ENCODE results near the gene ODAD2. TPM values are rescaled to one million over a fixed set of nuclear protein-coding genes. Genes with fewer than 3 reads are reported as not detected.
A peak's percentile ranks its signal among the peaks of the same experiment; 100 is the strongest.

Gene ODAD2
- total and polyA plus RNA-seq, 4 experiments from 2014 or later = 0.14 to 0.32 TPM; not detected in 2

DNA sequence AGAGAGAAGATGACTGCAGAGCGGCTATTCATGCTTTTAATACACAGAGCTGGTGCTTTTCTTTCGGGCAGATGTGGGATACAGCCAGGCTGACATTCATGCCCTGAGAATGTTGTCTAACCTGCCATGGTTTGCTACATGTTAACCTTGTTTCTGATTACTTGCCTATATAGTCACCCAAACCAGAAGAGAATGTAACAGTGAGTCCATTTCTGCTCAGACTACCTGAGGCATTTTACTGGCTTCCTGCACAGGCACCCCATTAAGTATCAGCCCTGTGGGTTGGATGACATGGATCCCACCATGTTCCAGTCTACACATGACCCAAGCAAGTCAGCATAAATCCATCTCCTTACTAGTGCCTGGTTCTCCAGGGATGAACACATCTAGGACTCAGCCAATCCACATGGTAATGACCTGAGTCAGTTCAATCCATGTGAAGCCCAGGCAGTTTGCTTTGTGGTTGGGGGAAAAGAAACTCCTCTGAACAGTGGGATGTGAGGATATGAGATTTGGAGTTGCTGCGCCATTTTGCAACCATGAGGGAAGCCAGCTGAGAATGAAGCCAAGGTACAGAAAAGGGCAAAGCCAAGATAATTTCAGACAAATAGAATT is 197.6 kb downstream of the ODAD2 start:
- ChIA-PET CTCF (ENCODE audit: partially characterized antibody) (no interaction called here), POLR2A (ENCODE audit: partially characterized antibody) (no interaction called here)
- H3K36me3 Mint-ChIP-seq = no peaks in the 10 kb centered on the region
- H3K27me3 Mint-ChIP-seq = peaks cover 14 to 16% of the 10 kb centered on the region in 2 donors
- H3K9me3 Mint-ChIP-seq = no peaks in the 10 kb centered on the region
- Histone ChIP-seq H3K27me3 (ENCODE audit: insufficient read depth, low read length) (no peaks in the 10 kb centered on the region), H3K9me3 (ENCODE audit: control insufficient read depth in 1 of 2, low read length in 2 of 2) (no peaks in the 10 kb centered on the region), H3K4me3 (ENCODE audit: low read length in 2 of 2) (no peak overlapping the region), H3K27ac (ENCODE audit: low read depth, low read length) (no peak overlapping the region), H3K4me1 (ENCODE audit: insufficient read depth, low read length) (no peaks in the 10 kb centered on the region), H3K36me3 (ENCODE audit: insufficient read depth, low read length) (no peaks in the 10 kb centered on the region)
- intact Hi-C loops (cut with micrococcal nuclease) = no loop called here
- no peak for DNase-seq
- H3K4me1 Mint-ChIP-seq = peaks cover 0 to 2% (median 0%) of the 10 kb centered on the region in 4 donors
- no peak overlapping the region for H3K27ac Mint-ChIP-seq
- no peak overlapping the region for H3K4me3 Mint-ChIP-seq

DNA sequence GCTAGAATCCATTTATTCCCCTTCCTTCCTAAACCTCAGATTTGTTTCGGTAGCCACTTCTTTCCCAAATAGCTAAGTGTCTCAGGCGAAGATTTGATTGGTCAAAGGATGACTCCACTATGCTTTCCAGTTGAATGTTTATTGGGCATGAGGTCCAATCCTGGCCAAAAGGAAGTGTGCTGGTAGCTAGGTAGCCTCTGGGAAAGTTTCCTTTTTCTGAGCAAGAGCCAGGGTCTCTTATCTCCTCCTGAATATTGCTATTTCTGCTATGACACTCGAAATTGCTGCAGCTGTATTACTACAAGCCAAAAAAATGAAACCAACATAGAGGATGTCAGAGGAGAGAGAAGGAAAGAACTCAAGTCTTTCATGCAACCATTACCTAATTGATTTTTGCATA is 199.8 kb downstream of the ODAD2 start:
- H3K4me1 Mint-ChIP-seq = peaks cover 0 to 2% (median 0%) of the 10 kb centered on the region in 4 donors
- H3K9me3 Mint-ChIP-seq = peaks cover 0 to 3% (median 0%) of the 10 kb centered on the region in 8 donors
- Histone ChIP-seq H3K4me1 (ENCODE audit: insufficient read depth, low read length) (no peaks in the 10 kb centered on the region), H3K9me3 (ENCODE audit: control insufficient read depth in 1 of 2, low read length in 2 of 2) (no peaks in the 10 kb centered on the region), H3K4me3 (ENCODE audit: low read length in 2 of 2) (no peak overlapping the region), H3K36me3 (ENCODE audit: insufficient read depth, low read length) (no peaks in the 10 kb centered on the region), H3K27me3 (ENCODE audit: insufficient read depth, low read length) (no peaks in the 10 kb centered on the region), H3K27ac (ENCODE audit: low read depth, low read length) (no peak overlapping the region)
- H3K36me3 Mint-ChIP-seq = no peaks in the 10 kb centered on the region
- DNase-seq = no peak
- ChIA-PET CTCF (ENCODE audit: partially characterized antibody) (no interaction called here), POLR2A (ENCODE audit: partially characterized antibody) (no interaction called here)
- intact Hi-C loops (cut with micrococcal nuclease) = no loop called here
- H3K27me3 Mint-ChIP-seq = peaks cover 11 to 17% of the 10 kb centered on the region in 2 donors
- H3K4me3 Mint-ChIP-seq = no peak overlapping the region
- no peak overlapping the region for H3K27ac Mint-ChIP-seq

DNA sequence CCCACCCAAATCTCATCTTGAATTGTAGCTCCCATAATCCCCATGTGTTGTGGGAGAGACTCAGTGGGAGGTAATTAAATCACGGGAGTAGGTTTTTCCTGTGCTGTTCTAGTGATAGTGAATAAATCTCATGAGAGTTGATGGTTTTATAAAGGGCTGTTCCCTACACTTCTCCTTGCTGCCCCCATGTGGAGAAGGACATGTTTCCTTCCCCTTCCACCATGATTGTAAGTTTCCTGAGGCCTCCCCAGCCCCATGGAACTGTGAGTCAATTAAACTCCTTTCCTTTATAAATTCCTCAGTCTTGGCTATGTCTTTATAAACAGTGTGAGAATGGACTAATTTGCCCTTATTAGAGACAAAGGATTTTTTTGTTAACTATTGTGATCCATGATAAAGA is 204.7 kb downstream of the ODAD2 start:
- Mint-ChIP-seq H3K27ac (no peak overlapping the region), H3K4me1 (peaks cover 0 to 2% (median 0%) of the 10 kb centered on the region in 4 donors), H3K4me3 (no peak overlapping the region), H3K27me3 (peaks cover 12 to 26% of the 10 kb centered on the region in 2 donors), H3K36me3 (no peaks in the 10 kb centered on the region), H3K9me3 (peaks cover 0 to 3% (median 0%) of the 10 kb centered on the region in 8 donors)
- no peaks in the 10 kb centered on the region for H3K27me3 ChIP-seq (ENCODE audit: insufficient read depth, low read length)
- H3K27ac ChIP-seq (ENCODE audit: low read depth, low read length) = no peak overlapping the region
- intact Hi-C loops (cut with micrococcal nuclease) = no loop called here
- ChIA-PET CTCF (ENCODE audit: partially characterized antibody) (no interaction called here), POLR2A (ENCODE audit: partially characterized antibody) (no interaction called here)
- no peaks in the 10 kb centered on the region for H3K36me3 ChIP-seq (ENCODE audit: insufficient read depth, low read length)
- no peaks in the 10 kb centered on the region for H3K9me3 ChIP-seq (ENCODE audit: control insufficient read depth in 1 of 2, low read length in 2 of 2)
- no peak for DNase-seq
- H3K4me3 ChIP-seq (ENCODE audit: low read length in 2 of 2) = no peak overlapping the region
- H3K4me1 ChIP-seq (ENCODE audit: insufficient read depth, low read length) = no peaks in the 10 kb centered on the region

DNA sequence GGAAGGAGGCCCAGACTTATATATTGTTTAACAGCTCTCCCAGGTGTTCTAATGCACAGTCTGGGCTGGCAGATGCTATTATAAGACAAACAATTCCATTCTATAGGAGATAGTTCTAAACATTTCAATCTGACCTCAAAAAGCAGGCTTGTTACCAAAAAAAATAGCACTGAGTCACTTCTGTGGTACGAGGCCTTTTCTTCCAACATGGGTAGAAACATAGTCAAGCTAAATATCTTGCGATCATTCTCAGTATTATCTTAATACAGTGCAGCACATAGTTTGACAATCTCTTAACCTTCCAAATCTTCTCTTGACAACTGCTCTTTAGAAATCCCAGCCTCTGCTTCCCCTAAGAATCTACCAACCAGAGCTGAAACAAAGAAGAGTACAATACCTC is 206.7 kb downstream of the ODAD2 start:
- Histone ChIP-seq H3K27me3 (ENCODE audit: insufficient read depth, low read length) (no peaks in the 10 kb centered on the region), H3K9me3 (ENCODE audit: control insufficient read depth in 1 of 2, low read length in 2 of 2) (no peaks in the 10 kb centered on the region), H3K36me3 (ENCODE audit: insufficient read depth, low read length) (no peaks in the 10 kb centered on the region), H3K4me1 (ENCODE audit: insufficient read depth, low read length) (no peaks in the 10 kb centered on the region), H3K4me3 (ENCODE audit: low read length in 2 of 2) (no peak overlapping the region), H3K27ac (ENCODE audit: low read depth, low read length) (no peak overlapping the region)
- no peak for DNase-seq
- Mint-ChIP-seq H3K4me1 (no peaks in the 10 kb centered on the region), H3K27ac (no peak overlapping the region), H3K36me3 (no peaks in the 10 kb centered on the region), H3K27me3 (peaks cover 19 to 26% of the 10 kb centered on the region in 2 donors), H3K9me3 (peaks cover 0 to 3% (median 0%) of the 10 kb centered on the region in 8 donors), H3K4me3 (no peak overlapping the region)
- intact Hi-C loops (cut with micrococcal nuclease) = no loop called here
- ChIA-PET POLR2A (ENCODE audit: partially characterized antibody) (no interaction called here), CTCF (ENCODE audit: partially characterized antibody) (interaction anchor here (1.4 kb wide), 1 partner anchor 8 kb away, joined by 6 read pairs; no protein-coding TSS in a partner anchor)

DNA sequence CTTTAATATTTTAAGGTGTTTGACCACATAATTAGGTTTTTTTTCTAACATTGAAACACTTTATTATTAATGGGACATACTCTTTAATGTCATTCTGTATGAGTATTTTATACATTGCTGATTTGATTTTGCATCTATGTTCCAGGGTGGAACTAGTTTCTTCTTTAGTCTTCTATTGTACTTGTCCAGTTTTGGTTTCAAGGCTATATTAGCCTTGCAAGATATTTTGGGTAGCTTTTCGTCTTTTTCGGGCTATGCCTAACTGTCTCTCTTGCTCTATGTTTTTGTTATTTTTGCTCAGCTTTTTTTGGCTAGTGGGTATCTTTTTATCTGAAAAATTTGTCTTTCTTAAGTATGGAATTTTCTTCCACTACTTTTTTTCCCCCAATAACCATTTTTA is 214.6 kb downstream of the ODAD2 start:
- H3K36me3 ChIP-seq (ENCODE audit: insufficient read depth, low read length) = no peaks in the 10 kb centered on the region
- no peaks in the 10 kb centered on the region for H3K4me1 ChIP-seq (ENCODE audit: insufficient read depth, low read length)
- intact Hi-C loops (cut with micrococcal nuclease) = no loop called here
- no peak overlapping the region for H3K4me3 ChIP-seq (ENCODE audit: low read length in 2 of 2)
- H3K4me1 Mint-ChIP-seq = no peaks in the 10 kb centered on the region
- no peaks in the 10 kb centered on the region for H3K27me3 ChIP-seq (ENCODE audit: insufficient read depth, low read length)
- H3K36me3 Mint-ChIP-seq = no peaks in the 10 kb centered on the region
- peaks cover 0 to 3% of the 10 kb centered on the region in 2 donors for H3K9me3 ChIP-seq (ENCODE audit: control insufficient read depth in 1 of 2, low read length in 2 of 2)
- no peak for DNase-seq
- H3K27ac Mint-ChIP-seq = no peak overlapping the region
- no peak overlapping the region for H3K27ac ChIP-seq (ENCODE audit: low read depth, low read length)
- peaks cover 9 to 18% of the 10 kb centered on the region in 2 donors for H3K27me3 Mint-ChIP-seq
- no peak overlapping the region for H3K4me3 Mint-ChIP-seq
- peaks cover 0 to 4% (median 0%) of the 10 kb centered on the region in 8 donors for H3K9me3 Mint-ChIP-seq
- POLR2A ChIA-PET (ENCODE audit: partially characterized antibody) = no interaction called here
- CTCF ChIA-PET (ENCODE audit: partially characterized antibody) = interaction anchor here (0.7 to 1.9 kb wide), 2 partner anchors 8 to 394 kb away, joined by 3 to 6 read pairs; no protein-coding TSS in a partner anchor

DNA sequence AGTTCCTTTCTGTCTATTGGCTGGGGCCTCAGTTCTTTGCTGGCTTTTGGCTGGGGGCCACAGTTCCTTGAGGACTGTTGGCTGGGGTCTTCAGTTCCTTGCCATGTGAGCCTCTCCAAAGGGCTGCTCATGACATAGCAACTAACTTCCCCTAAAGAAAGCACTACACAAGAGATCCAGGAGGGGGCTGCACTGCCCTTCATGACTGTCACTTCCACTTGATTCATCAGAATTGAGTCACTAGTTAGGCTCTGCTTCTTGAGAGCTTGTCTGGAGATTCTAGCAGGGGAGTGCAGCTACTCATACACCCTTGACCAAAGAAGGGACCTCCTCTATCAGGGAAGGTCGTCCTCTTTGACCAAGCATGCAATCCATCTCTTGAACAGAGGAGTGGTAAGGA is 215.2 kb downstream of the ODAD2 start:
- Histone ChIP-seq H3K36me3 (ENCODE audit: insufficient read depth, low read length) (no peaks in the 10 kb centered on the region), H3K9me3 (ENCODE audit: control insufficient read depth in 1 of 2, low read length in 2 of 2) (peaks cover 0 to 3% of the 10 kb centered on the region in 2 donors), H3K27ac (ENCODE audit: low read depth, low read length) (no peak overlapping the region), H3K27me3 (ENCODE audit: insufficient read depth, low read length) (no peaks in the 10 kb centered on the region), H3K4me3 (ENCODE audit: low read length in 2 of 2) (no peak overlapping the region), H3K4me1 (ENCODE audit: insufficient read depth, low read length) (no peaks in the 10 kb centered on the region)
- Mint-ChIP-seq H3K36me3 (no peaks in the 10 kb centered on the region), H3K4me3 (no peak overlapping the region), H3K27ac (no peak overlapping the region), H3K9me3 (peaks cover 0 to 4% (median 0%) of the 10 kb centered on the region in 8 donors), H3K27me3 (peaks cover 9 to 14% of the 10 kb centered on the region in 2 donors), H3K4me1 (no peaks in the 10 kb centered on the region)
- DNase-seq = peak; percentile 11 to 42 (median 26)
- intact Hi-C loops (cut with micrococcal nuclease) = loop anchor here (1.0 to 2.0 kb wide), 2 partner anchors 396 to 459 kb away; no protein-coding TSS in a partner anchor
- CTCF ChIA-PET (ENCODE audit: partially characterized antibody) = interaction anchor here (0.7 to 1.9 kb wide), 2 partner anchors 9 to 394 kb away, joined by 3 to 6 read pairs; no protein-coding TSS in a partner anchor
- POLR2A ChIA-PET (ENCODE audit: partially characterized antibody) = no interaction called here

DNA sequence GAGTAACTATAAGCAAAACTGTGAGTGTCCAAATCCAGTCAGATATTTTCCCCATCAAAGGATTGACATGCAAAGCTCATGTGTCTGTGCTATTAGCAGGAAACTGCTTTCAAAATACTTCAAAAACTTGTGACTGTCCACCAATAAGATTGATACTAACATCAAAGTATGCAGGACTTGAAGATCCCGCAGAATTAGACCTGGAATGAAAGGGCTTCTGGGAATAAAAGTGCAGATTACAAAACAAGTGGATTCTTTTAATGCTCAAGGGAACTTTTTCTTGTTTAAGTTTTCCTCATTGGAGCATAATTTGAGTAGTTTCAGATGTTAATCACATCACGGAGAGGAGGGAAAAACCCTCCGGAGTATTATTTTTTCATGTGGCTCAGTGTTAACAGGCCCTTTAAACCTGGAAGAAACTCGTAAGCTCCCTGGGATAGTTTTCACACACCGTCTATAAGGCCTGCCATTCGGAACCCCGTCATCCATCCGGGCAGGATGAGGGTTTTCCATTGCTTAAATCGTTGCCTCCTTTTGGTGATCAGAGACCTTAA is 219.3 kb downstream of the ODAD2 start:
- H3K36me3 ChIP-seq (ENCODE audit: insufficient read depth, low read length) = no peaks in the 10 kb centered on the region
- Mint-ChIP-seq H3K4me3 (no peak overlapping the region), H3K27ac (no peak overlapping the region), H3K36me3 (no peaks in the 10 kb centered on the region), H3K9me3 (peaks cover 0 to 5% (median 0%) of the 10 kb centered on the region in 8 donors), H3K27me3 (peaks cover 24 to 26% of the 10 kb centered on the region in 2 donors), H3K4me1 (no peaks in the 10 kb centered on the region)
- no peak overlapping the region for H3K27ac ChIP-seq (ENCODE audit: low read depth, low read length)
- H3K4me1 ChIP-seq (ENCODE audit: insufficient read depth, low read length) = no peaks in the 10 kb centered on the region
- H3K27me3 ChIP-seq (ENCODE audit: insufficient read depth, low read length) = no peaks in the 10 kb centered on the region
- intact Hi-C loops (cut with micrococcal nuclease) = no loop called here
- no peak for DNase-seq
- POLR2A ChIA-PET (ENCODE audit: partially characterized antibody) = no interaction called here
- peaks cover 0 to 3% of the 10 kb centered on the region in 2 donors for H3K9me3 ChIP-seq (ENCODE audit: control insufficient read depth in 1 of 2, low read length in 2 of 2)
- H3K4me3 ChIP-seq (ENCODE audit: low read length in 2 of 2) = no peak overlapping the region
- CTCF ChIA-PET (ENCODE audit: partially characterized antibody) = no interaction called here

Measured in CD4-positive, alpha-beta memory T cell (primary cell).